ENCODE measurements around the gene NEK3.
"Not testable (repeated sequence)": the region's sequence is repeated elsewhere in the genome, so short reads cannot be mapped to it uniquely, and the experiment has no call there.

Gene NEK3

GRCh38 chr13:52104624-52105023, 54.8 kb downstream of the NEK3 start:
- Histone ChIP-seq H3K4me3 (ENCODE audit: low read length) (no peak overlapping the region), H3K9me3 (ENCODE audit: insufficient read depth, low read depth, low read length) (no peaks in the 10 kb centered on the region; the same call in 1 of the 2 replicates), H3K4me1 (ENCODE audit: insufficient read depth, low read length) (no peaks in the 10 kb centered on the region), H3K27me3 (ENCODE audit: insufficient read depth, low read length) (no peaks in the 10 kb centered on the region), H3K9ac (ENCODE audit: low read depth, low read length) (no peak overlapping the region), H3K27ac (ENCODE audit: low read length) (no peak overlapping the region), H3K36me3 (ENCODE audit: insufficient read depth, low read depth, low read length) (no peaks in the 10 kb centered on the region)

GRCh38 chr13:52103386-52103785, 56.0 kb downstream of the NEK3 start:
- no peak overlapping the region for H3K9ac ChIP-seq (ENCODE audit: low read depth, low read length)
- no peaks in the 10 kb centered on the region; the same call in 1 of the 2 replicates for H3K9me3 ChIP-seq (ENCODE audit: insufficient read depth, low read depth, low read length)
- no peaks in the 10 kb centered on the region for H3K27me3 ChIP-seq (ENCODE audit: insufficient read depth, low read length)
- no peak overlapping the region for H3K4me3 ChIP-seq (ENCODE audit: low read length)
- H3K4me1 ChIP-seq (ENCODE audit: insufficient read depth, low read length), result no peaks in the 10 kb centered on the region
- no peaks in the 10 kb centered on the region for H3K36me3 ChIP-seq (ENCODE audit: insufficient read depth, low read depth, low read length)
- no peak overlapping the region for H3K27ac ChIP-seq (ENCODE audit: low read length)

- not testable (repeated sequence) for H3K27ac ChIP-seq (ENCODE audit: low read length); H3K4me1 ChIP-seq (ENCODE audit: insufficient read depth, low read length); H3K9me3 ChIP-seq (ENCODE audit: insufficient read depth, low read depth, low read length); H3K4me3 ChIP-seq (ENCODE audit: low read length); H3K36me3 ChIP-seq (ENCODE audit: insufficient read depth, low read depth, low read length); H3K9ac ChIP-seq (ENCODE audit: low read depth, low read length); H3K27me3 ChIP-seq (ENCODE audit: insufficient read depth, low read length)
These were observed 57.0 kb downstream of the NEK3 start for GRCh38 chr13:52102423-52102822.

- Histone ChIP-seq H3K9me3 (ENCODE audit: insufficient read depth, low read depth, low read length) (peaks cover 5% of the 10 kb centered on the region; the same call in 1 of the 2 replicates), H3K9ac (ENCODE audit: low read depth, low read length) (no peak overlapping the region), H3K4me3 (ENCODE audit: low read length) (no peak overlapping the region), H3K36me3 (ENCODE audit: insufficient read depth, low read depth, low read length) (no peaks in the 10 kb centered on the region), H3K27ac (ENCODE audit: low read length) (no peak overlapping the region), H3K4me1 (ENCODE audit: insufficient read depth, low read length) (peaks cover 4% of the 10 kb centered on the region; the same call in 1 of the 2 replicates), H3K27me3 (ENCODE audit: insufficient read depth, low read length) (no peaks in the 10 kb centered on the region)
These were observed 62.2 kb downstream of the NEK3 start for GRCh38 chr13:52097197-52097596.

- H3K9me3 ChIP-seq (ENCODE audit: insufficient read depth, low read depth, low read length), result peaks cover 5% of the 10 kb centered on the region; the same call in 1 of the 2 replicates
These were observed 62.6 kb downstream of the NEK3 start for GRCh38 chr13:52096748-52097147.

GRCh38 chr13:52096062-52096461, 63.3 kb downstream of the NEK3 start:
- Histone ChIP-seq H3K27me3 (ENCODE audit: insufficient read depth, low read length) (no peaks in the 10 kb centered on the region), H3K4me1 (ENCODE audit: insufficient read depth, low read length) (peaks cover 4% of the 10 kb centered on the region; the same call in 1 of the 2 replicates), H3K9me3 (ENCODE audit: insufficient read depth, low read depth, low read length) (peaks cover 5% of the 10 kb centered on the region; the same call in 1 of the 2 replicates), H3K36me3 (ENCODE audit: insufficient read depth, low read depth, low read length) (no peaks in the 10 kb centered on the region), H3K9ac (ENCODE audit: low read depth, low read length) (no peak overlapping the region), H3K4me3 (ENCODE audit: low read length) (no peak overlapping the region), H3K27ac (ENCODE audit: low read length) (no peak overlapping the region)

More at GRCh38 chr13:52096748-52097147, 62.6 kb downstream of the NEK3 start:
- Histone ChIP-seq H3K27ac (ENCODE audit: low read length) (no peak overlapping the region), H3K9ac (ENCODE audit: low read depth, low read length) (no peak overlapping the region), H3K27me3 (ENCODE audit: insufficient read depth, low read length) (no peaks in the 10 kb centered on the region), H3K4me1 (ENCODE audit: insufficient read depth, low read length) (peaks cover 4% of the 10 kb centered on the region; the same call in 1 of the 2 replicates), H3K36me3 (ENCODE audit: insufficient read depth, low read depth, low read length) (no peaks in the 10 kb centered on the region), H3K4me3 (ENCODE audit: low read length) (no peak overlapping the region)

- H3K9ac ChIP-seq (ENCODE audit: low read depth, low read length), result no peak overlapping the region
- H3K4me3 ChIP-seq (ENCODE audit: low read length), result no peak overlapping the region
- no peak overlapping the region for H3K27ac ChIP-seq (ENCODE audit: low read length)
- peaks cover 5% of the 10 kb centered on the region; the same call in 1 of the 2 replicates for H3K9me3 ChIP-seq (ENCODE audit: insufficient read depth, low read depth, low read length)
- no peaks in the 10 kb centered on the region for H3K27me3 ChIP-seq (ENCODE audit: insufficient read depth, low read length)
- H3K36me3 ChIP-seq (ENCODE audit: insufficient read depth, low read depth, low read length), result no peaks in the 10 kb centered on the region
- no peaks in the 10 kb centered on the region for H3K4me1 ChIP-seq (ENCODE audit: insufficient read depth, low read length)
These were observed 67.3 kb downstream of the NEK3 start for GRCh38 chr13:52092087-52092486.

- Histone ChIP-seq H3K9ac (ENCODE audit: low read depth, low read length) (no peak overlapping the region), H3K36me3 (ENCODE audit: insufficient read depth, low read depth, low read length) (no peaks in the 10 kb centered on the region), H3K4me3 (ENCODE audit: low read length) (no peak overlapping the region), H3K9me3 (ENCODE audit: insufficient read depth, low read depth, low read length) (peaks cover 5% of the 10 kb centered on the region; the same call in 1 of the 2 replicates), H3K27me3 (ENCODE audit: insufficient read depth, low read length) (no peaks in the 10 kb centered on the region), H3K4me1 (ENCODE audit: insufficient read depth, low read length) (no peaks in the 10 kb centered on the region), H3K27ac (ENCODE audit: low read length) (no peak overlapping the region)
These were observed 67.9 kb downstream of the NEK3 start for GRCh38 chr13:52091473-52091872.

- no peak overlapping the region for H3K27ac ChIP-seq (ENCODE audit: low read length)
- H3K4me3 ChIP-seq (ENCODE audit: low read length), result no peak overlapping the region
- no peaks in the 10 kb centered on the region for H3K36me3 ChIP-seq (ENCODE audit: insufficient read depth, low read depth, low read length)
- H3K9ac ChIP-seq (ENCODE audit: low read depth, low read length), result no peak overlapping the region
- no peaks in the 10 kb centered on the region for H3K27me3 ChIP-seq (ENCODE audit: insufficient read depth, low read length)
- no peaks in the 10 kb centered on the region for H3K9me3 ChIP-seq (ENCODE audit: insufficient read depth, low read depth, low read length)
- no peaks in the 10 kb centered on the region for H3K4me1 ChIP-seq (ENCODE audit: insufficient read depth, low read length)
These were observed 74.0 kb downstream of the NEK3 start for GRCh38 chr13:52085421-52085820.

- not testable (repeated sequence) for H3K9ac ChIP-seq (ENCODE audit: low read depth, low read length); H3K27ac ChIP-seq (ENCODE audit: low read length); H3K9me3 ChIP-seq (ENCODE audit: insufficient read depth, low read depth, low read length); H3K27me3 ChIP-seq (ENCODE audit: insufficient read depth, low read length); H3K4me1 ChIP-seq (ENCODE audit: insufficient read depth, low read length); H3K36me3 ChIP-seq (ENCODE audit: insufficient read depth, low read depth, low read length); H3K4me3 ChIP-seq (ENCODE audit: low read length)
These were observed 74.4 kb downstream of the NEK3 start for GRCh38 chr13:52084981-52085380.

All from iPS-20b (cell line).